ENCODE results near the gene HJURP.

HJURP gene

GRCh38 chr2:233871432-233871831 lies 17.1 kb upstream of the HJURP start:
- POLR2A ChIA-PET (ENCODE audit: low non-redundant PET), result no interaction called here
- CTCF ChIA-PET, result no interaction called here

GRCh38 chr2:233867993-233868532 lies 13.7 kb upstream of the HJURP start, which contains the start of gene MSL3B:
TSS of gene MSL3B (minus strand) at chr2:233868386.
- TF ChIP-seq CTCF (conservative IDR thresholded peaks at IDR 0.05; ENCODE audit: low read depth), result no peak
- peak within 1 kb of the TSS; percentile 72 for H3K27ac ChIP-seq
- ChIA-PET CTCF (interaction anchor here (0.7 to 1.6 kb wide), 3 partner anchors 11 to 394 kb away, joined by 3 to 6 read pairs (median 5); no protein-coding TSS in a partner anchor), POLR2A (ENCODE audit: low non-redundant PET) (interaction anchor here (0.6 kb wide), 1 partner anchor 331 kb away, joined by 4 read pairs; no protein-coding TSS in a partner anchor)
- peak; percentile 72 for DNase-seq (ENCODE audit: low spot score)

More at GRCh38 chr2:233871432-233871831, 17.1 kb upstream of the HJURP start:
- no peak overlapping the region for H3K27ac ChIP-seq
- no peak for DNase-seq (ENCODE audit: low spot score)
- TF ChIP-seq CTCF (conservative IDR thresholded peaks at IDR 0.05; ENCODE audit: low read depth), result no peak

GRCh38 chr2:233866479-233866878 lies 12.1 kb upstream of the HJURP start:
- ChIA-PET CTCF (interaction anchor here (0.6 to 1.6 kb wide), 2 partner anchors 9 to 1577 kb away, joined by 4 to 6 read pairs; no protein-coding TSS in a partner anchor), POLR2A (ENCODE audit: low non-redundant PET) (no interaction called here)
- H3K27ac ChIP-seq, result no peak overlapping the region
- TF ChIP-seq CTCF (conservative IDR thresholded peaks at IDR 0.05; ENCODE audit: low read depth), result no peak
- no peak for DNase-seq (ENCODE audit: low spot score)

DNA sequence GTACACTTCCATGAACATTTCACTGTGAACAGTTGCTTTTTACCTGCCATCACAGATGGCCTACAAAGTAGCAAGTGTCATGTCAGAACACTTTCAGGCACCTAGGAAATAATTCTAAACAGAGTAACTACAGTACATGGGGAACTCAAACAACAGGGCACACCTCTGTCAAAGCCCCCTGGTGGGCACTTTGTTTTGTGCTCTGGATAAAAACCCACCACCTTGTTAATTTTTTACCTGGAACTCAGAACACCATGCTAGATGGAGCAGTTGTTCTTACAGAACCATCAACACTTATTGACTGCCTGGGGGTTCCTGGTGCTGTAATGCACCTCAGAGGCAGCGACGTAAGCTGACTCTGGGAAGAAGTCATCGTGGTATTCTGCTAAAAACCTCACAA lies 11.5 kb upstream of the HJURP start:
- ChIA-PET CTCF (interaction anchor here (0.6 kb wide), 2 partner anchors 12 to 1576 kb away, joined by 3 to 4 read pairs; no protein-coding TSS in a partner anchor), POLR2A (ENCODE audit: low non-redundant PET) (no interaction called here)
- H3K27ac ChIP-seq, result no peak overlapping the region
- TF ChIP-seq CTCF (conservative IDR thresholded peaks at IDR 0.05; ENCODE audit: low read depth), result no peak
- DNase-seq (ENCODE audit: low spot score), result no peak

GRCh38 chr2:233862261-233862768 lies 8.0 kb upstream of the HJURP start:
- POLR2A ChIA-PET (ENCODE audit: low non-redundant PET), result no interaction called here
- CTCF ChIA-PET, result no interaction called here
- no peak for DNase-seq (ENCODE audit: low spot score)
- no peak overlapping the region for H3K27ac ChIP-seq
- no peak for TF ChIP-seq CTCF (conservative IDR thresholded peaks at IDR 0.05; ENCODE audit: low read depth)

- no peak for DNase-seq (ENCODE audit: low spot score)
- ChIA-PET POLR2A (ENCODE audit: low non-redundant PET) (no interaction called here), CTCF (interaction anchor here (0.6 kb wide), 1 partner anchor 85 kb away, joined by 4 read pairs; no protein-coding TSS in a partner anchor)
- TF ChIP-seq CTCF (conservative IDR thresholded peaks at IDR 0.05; ENCODE audit: low read depth), result no peak
- no peak overlapping the region for H3K27ac ChIP-seq
Observed at GRCh38 chr2:233858331-233858730, 4.0 kb upstream of the HJURP start.
